HG03175 (cell line): ENCODE results near the gene ZNF483.
"Not testable (repeated sequence)": the region's sequence is repeated elsewhere in the genome, so short reads cannot be mapped to it uniquely, and the experiment has no call there.

Experiments
- ATAC-seq: cut with Tn5 transposase; IDR thresholded peaks from one replicate; pipeline ENCODE4 v1.9.1; 2021; ENCODE audit warnings: mild to moderate bottlenecking, moderate library complexity; ENCODE audit not compliant: unreplicated experiment

The ZNF483 gene

GRCh38 chr9:111542497-111543254 is 17.7 kb downstream of the ZNF483 start:
- no peak for ATAC-seq

- no peak for ATAC-seq
Measured at GRCh38 chr9:111548623-111549022, 23.6 kb downstream of the ZNF483 start.

GRCh38 chr9:111555425-111555824 is 30.4 kb downstream of the ZNF483 start:
- not testable (repeated sequence) for ATAC-seq

GRCh38 chr9:111559000-111559610 is 34.1 kb downstream of the ZNF483 start:
- ATAC-seq: no peak

DNA sequence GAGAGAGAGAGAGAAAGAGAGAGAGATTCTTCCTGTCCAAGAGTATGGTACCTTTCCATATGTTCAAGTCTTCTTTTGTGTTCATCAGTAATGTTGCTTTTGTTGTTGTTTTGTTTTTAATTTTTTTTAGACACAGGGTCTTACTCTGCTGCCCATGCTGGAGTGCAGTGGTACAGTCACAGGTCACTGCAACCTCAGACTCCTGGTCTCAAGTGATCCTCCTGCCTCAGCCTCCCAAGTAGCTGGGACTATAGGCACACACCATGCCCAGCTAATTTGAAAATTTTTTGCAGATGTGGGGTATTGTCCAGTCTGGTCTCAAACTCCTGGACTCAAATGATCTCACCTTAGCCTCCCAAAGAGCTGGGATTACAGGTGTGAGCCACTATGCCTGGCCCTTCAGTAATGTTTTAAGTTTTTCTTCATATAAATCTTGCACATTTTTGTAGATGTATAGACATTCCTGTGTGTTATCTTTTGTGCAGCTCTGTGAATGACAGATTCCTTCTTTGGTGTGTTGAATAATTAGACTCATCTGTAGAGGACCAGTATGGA is 36.3 kb downstream of the ZNF483 start:
- no peak for ATAC-seq

DNA sequence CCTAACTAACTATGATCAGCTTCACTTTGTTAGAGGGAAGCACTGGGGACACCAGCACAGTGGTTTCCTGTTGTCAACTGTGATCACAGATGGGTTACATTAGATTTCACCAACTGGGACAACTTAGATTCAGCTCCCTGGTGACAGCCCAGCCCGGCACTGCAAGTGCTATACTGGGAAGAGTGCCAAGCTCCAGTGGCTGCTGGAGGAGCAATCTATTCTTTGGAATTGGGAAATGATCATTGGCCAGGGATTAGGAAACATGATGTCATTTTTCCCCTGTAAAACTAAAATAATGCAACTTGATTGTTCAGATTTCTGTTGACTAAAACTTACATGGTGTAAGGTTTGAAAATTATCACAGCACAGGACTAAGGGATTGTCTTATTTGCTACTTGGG is 41.3 kb downstream of the ZNF483 start:
- no peak for ATAC-seq

- ATAC-seq: not testable (repeated sequence)
Measured at GRCh38 chr9:111568127-111568526, 43.1 kb downstream of the ZNF483 start.

- ATAC-seq: no peak
Measured at GRCh38 chr9:111572950-111573604, 48.1 kb downstream of the ZNF483 start.

GRCh38 chr9:111582888-111583287 is 57.9 kb downstream of the ZNF483 start:
- no peak for ATAC-seq

DNA sequence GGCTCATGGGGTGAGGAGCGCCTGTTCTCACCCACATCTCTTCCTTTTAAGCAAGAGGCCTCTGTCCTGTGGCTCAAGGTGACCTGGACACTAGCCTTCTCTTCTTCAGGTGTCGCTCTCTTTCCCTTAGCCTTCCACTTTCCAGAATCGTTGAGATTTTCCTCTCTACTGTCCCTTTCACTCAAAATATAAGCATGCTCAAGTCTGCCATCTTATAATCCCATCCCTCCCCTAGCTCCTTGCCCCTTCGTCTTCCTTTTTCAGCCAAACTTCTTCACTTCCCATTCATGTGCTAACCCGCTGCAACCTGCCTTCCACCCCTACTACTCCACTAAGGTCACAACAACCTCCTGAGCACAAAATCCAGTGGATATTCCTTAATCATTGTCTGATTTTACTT is 61.4 kb downstream of the ZNF483 start:
- no peak for ATAC-seq

GRCh38 chr9:111588846-111589245 is 63.9 kb downstream of the ZNF483 start:
- ATAC-seq: no peak

DNA sequence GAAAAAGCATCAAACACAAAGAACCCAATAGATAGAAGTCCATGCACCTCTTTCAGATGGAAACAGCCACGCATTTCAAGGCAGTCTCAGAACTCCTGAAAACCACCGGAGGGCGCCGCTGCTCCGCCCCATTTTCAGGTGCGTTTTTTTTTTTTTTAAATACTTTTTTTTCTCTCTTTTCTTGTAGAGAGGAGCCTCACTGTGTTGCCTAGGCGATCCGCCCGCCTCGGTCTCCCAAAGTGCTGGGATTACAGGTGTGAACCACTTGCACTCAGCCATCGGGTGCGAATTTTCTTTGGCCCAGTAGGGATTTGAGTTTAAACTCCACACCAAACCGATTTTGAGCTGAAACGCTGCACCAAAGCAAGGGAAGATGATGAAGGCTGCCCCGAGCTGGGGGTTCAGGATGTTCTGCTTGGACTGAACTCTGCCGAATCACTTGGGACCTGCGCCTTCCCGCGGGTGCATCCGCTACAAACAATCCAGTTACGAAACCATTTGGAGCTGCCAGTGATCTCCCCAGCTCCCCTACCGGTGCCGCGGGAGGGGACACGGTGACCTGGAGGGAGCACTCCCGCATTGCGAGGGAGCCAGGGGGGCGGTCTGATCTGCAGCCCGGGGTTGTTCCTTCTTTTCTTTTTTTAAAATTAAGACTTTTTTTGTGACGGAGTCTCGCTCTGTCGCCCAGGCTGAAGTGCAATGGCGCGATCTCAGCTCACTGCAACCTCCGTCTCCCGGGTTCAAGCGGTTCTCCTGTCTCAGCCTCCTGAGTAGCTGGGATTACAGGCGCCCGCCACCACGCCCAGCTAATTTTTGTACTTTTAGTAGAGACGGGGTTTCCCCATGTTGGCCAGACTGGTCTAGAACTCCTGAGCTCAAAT is 73.1 kb downstream of the ZNF483 start:
- ATAC-seq: peak; percentile 58

- peak; percentile 17 for ATAC-seq
Measured at GRCh38 chr9:111598733-111599091, 73.7 kb downstream of the ZNF483 start.

DNA sequence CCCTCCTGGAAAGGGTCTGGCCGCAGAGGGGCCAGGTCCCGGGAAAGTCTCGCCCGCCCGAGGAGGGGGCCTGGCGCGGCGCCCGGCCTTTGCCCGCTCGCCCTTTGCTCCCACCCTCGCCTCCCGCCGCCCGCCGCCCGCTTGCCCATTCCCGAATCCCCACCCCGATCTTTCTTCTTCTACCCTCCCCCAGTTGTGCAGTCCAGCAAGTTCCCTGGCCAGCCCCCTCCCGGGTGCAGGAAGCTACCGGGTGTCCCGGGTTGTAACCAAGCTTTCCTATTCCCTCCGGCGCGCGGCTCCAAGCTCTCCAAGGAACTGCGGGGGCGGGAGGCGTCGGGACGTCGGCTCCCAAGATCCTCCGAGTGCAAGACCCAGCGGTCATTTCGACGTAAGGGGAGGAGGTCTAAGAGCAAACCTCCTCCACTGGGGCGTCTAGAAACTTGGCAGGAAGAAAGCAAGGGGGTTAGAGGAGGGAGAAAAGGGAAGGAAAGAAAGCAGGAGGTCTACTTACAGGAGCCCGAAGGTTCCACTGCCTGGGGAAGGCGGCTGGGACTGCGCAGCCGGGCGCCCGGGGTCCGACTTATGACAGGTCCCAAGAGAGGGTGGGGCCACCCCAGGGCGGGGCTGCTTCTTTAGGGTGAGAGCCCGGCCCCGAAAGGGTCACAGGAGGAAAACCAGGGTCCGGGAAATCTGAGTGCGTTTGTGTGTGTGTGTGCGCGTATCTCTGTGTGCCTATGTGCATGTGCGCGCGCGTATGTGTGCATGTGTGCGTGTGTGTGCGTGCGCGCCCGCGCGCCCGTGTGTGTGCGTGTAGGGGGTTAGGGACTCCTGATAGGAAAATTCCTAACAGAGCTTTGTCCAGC is 74.3 kb downstream of the ZNF483 start, which contains the start of gene PTGR1:
PTGR1 (minus strand) TSS at position 556 of the 863 bp plus-strand sequence. CDS start 2,225 bp downstream, outside the sequence.
- ATAC-seq: no peak

GRCh38 chr9:111599955-111600343 is 75.0 kb downstream of the ZNF483 start:
- ATAC-seq: no peak

GRCh38 chr9:111601237-111602018 is 76.4 kb downstream of the ZNF483 start:
- no peak for ATAC-seq

GRCh38 chr9:111603041-111603440 is 78.1 kb downstream of the ZNF483 start:
- no peak for ATAC-seq

DNA sequence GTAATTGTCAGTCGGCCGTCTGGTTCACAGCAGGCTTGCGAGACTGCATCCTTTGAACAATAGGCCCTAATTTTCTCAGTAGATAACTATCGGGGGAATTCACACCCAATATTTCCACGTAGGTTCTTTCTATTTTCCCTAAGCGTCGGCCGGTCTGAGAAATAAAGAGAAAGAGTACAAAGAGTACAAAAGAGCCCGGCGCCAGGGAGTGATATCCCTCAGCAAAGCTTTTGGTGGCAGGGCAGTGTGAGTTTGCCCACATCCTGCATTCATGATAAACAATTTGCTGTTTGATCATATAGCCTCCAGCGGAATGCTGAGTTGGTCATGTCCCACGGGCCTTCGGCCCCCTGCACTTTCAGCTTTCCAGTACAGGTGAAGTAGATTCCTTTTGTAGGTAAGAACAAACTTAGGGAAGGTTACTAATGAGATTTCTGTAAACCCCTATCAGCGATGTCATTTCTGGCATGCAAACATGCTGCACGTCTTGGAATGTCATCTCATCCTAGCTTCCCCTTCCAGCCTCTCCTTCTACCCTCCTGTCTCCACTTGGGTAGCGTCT is 79.2 kb downstream of the ZNF483 start:
- ATAC-seq: no peak
